ENCODE results near the gene PSG1. TPM values are rescaled to one million over a fixed set of nuclear protein-coding genes. Genes with fewer than 3 reads are reported as not detected.
"Not testable (repeated sequence)": the region's sequence is repeated elsewhere in the genome, so short reads cannot be mapped to it uniquely, and the experiment has no call there.

The PSG1 gene
- total RNA-seq, 1 experiment from 2014 or later, result not detected

DNA sequence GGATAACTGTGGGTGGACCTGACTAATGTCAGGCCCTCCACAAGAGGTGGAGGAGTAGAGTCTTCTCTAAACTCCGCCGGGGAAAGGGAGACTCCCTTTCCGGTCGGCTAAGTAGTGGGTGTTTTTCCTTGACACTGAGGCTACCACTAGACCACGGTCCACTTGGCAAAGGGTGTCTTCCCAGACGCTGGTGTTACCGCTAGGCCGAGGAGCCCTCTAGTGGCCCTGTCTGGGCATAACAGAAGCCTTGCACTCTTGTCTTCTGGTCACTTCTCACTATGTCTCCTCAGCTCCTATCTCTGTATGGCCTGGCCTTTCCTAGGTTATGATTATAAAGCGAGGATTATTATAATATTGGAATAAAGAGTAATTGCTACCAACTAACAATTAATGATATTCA, 43.6 kb upstream of the PSG1 start:
- POLR2A ChIA-PET, H3K4me1 Mint-ChIP-seq: not testable (repeated sequence)
- peak; percentile 75 for DNase-seq (ENCODE audit: low spot score)

GRCh38 chr19:42920971-42921370, 41.5 kb upstream of the PSG1 start:
- H3K4me3 Mint-ChIP-seq; DNase-seq (ENCODE audit: low spot score); CTCF ChIA-PET; ATAC-seq; POLR2A ChIA-PET; H3K4me1 Mint-ChIP-seq; H3K27ac Mint-ChIP-seq; H3K27me3 Mint-ChIP-seq (ENCODE audit: low read depth); H3K36me3 Mint-ChIP-seq: not testable (repeated sequence)
- peaks cover 23% of the 10 kb centered on the region for H3K9me3 Mint-ChIP-seq

More for the DNA sequence above, 43.6 kb upstream of the PSG1 start:
- H3K27ac Mint-ChIP-seq; H3K27me3 Mint-ChIP-seq (ENCODE audit: low read depth); H3K36me3 Mint-ChIP-seq; ATAC-seq; H3K4me3 Mint-ChIP-seq: not testable (repeated sequence)
- peaks cover 23% of the 10 kb centered on the region for H3K9me3 Mint-ChIP-seq
- TF ChIP-seq CTCF (IDR thresholded peaks at IDR 0.05), result peak; percentile 71
- CTCF ChIA-PET, result interaction anchor here (0.8 to 1.1 kb wide), 3 partner anchors 15 to 229 kb away, joined by 3 to 6 read pairs (median 3); no protein-coding TSS in a partner anchor

DNA sequence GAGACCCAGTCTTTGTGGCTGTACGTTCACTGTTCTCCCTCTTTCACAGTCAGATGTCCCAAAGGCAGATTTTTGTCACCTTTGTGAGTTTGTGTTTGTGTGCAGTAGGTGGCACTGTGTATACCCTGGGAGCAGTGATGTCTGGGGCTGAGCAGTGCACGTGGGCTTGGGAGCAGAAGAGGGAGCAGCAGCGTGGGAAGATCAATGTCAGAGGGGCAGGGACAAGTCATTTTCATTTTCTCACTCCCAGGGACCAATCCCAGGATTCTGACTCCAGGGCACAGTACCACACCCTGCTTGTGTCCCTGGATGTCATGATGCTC, 40.2 kb upstream of the PSG1 start:
- H3K36me3 Mint-ChIP-seq, result no peaks in the 10 kb centered on the region
- peaks cover 23% of the 10 kb centered on the region for H3K9me3 Mint-ChIP-seq
- ChIA-PET CTCF (no interaction called here), POLR2A (no interaction called here)
- H3K4me3 Mint-ChIP-seq, result no peak overlapping the region
- ATAC-seq (no peak), DNase-seq (ENCODE audit: low spot score) (no peak)
- peaks cover 8% of the 10 kb centered on the region; the same call in 1 of the 2 replicates for H3K27me3 Mint-ChIP-seq (ENCODE audit: low read depth)
- no peaks in the 10 kb centered on the region for H3K4me1 Mint-ChIP-seq
- no peak overlapping the region for H3K27ac Mint-ChIP-seq
- TF ChIP-seq CTCF (IDR thresholded peaks at IDR 0.05), result peak; percentile 9; the same call in 1 of the 2 replicates
- TF ChIP-seq, protein P1, sequence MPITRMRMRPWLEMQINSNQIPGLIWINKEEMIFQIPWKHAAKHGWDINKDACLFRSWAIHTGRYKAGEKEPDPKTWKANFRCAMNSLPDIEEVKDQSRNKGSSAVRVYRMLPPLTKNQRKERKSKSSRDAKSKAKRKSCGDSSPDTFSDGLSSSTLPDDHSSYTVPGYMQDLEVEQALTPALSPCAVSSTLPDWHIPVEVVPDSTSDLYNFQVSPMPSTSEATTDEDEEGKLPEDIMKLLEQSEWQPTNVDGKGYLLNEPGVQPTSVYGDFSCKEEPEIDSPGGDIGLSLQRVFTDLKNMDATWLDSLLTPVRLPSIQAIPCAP (CRISPR knock-in tag; IDR thresholded peaks at IDR 0.05), result no peak

DNA sequence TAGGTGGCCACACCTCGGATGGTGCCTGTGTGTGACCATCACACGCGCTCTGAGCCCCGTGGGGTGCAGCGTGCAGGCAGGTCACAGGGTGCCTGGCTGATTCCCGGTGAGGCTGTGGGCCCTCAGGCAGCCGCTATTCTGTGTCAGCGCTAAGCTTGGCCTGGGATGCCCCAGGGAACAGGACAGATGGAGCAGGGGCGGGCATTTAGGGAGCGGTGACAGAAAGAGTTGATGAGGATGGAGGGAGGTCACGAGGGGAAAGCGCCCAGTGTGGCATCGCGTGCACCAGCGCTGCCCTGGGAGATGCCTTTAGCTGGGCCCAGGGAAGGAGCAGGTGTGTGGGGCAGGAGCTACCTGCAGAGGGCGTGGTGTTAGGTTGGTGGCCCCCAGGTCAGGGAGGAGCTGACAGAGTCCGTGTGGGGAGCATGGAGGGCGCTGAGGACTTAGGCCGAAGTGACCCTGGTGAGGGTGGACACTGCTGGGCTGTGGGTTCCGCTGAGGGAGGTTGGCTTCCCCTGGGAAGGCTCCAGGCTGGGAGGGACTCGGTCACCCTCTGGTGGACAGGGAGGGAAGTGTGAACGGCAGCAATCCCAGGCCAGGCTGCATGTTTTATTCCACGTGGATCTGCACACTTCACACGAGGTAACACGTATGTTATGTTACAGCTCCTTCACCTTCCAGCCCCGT, 39.7 kb upstream of the PSG1 start:
- CTCF ChIA-PET; H3K4me3 Mint-ChIP-seq; ATAC-seq; H3K27ac Mint-ChIP-seq; H3K4me1 Mint-ChIP-seq; POLR2A ChIA-PET; H3K27me3 Mint-ChIP-seq (ENCODE audit: low read depth); H3K36me3 Mint-ChIP-seq: not testable (repeated sequence)
- TF ChIP-seq CTCF (IDR thresholded peaks at IDR 0.05), result peak; percentile 60; the same call in 1 of the 2 replicates
- DNase-seq (ENCODE audit: low spot score), result peak; percentile 60
- H3K9me3 Mint-ChIP-seq, result peaks cover 23% of the 10 kb centered on the region

DNA sequence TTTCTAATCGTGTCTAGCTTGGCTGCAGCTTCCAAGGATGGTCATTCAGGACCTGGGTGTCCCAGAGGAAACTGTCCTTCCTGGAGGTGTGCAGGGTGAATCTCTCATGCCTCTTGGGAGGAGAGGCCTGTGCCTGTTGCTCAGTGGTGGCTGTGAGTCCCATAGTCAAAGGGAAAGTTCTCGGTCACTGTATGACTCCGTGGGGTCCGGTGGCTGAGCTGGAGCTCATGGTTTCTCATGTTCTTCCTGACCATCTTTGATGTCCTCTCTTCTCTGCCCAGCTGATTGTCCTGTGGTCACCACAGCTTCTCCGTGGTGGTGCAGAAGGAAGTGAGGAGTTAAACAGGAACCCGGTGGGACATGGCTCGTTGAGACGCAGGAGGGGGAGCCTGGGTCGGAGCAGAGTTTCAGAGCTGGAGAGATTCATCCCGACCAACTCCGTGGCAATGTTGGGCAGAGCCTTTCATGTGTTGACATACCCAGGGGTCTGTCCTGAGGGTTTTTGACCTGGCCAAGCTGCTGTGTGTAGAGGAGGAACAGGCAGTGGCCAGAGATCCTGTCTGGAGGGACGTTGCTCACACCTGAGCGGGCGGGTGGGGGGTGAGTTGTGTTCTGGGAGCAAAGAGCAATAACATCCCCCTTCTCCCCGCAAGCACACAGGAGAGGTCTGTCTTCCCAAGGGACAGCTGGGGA, 39.0 kb upstream of the PSG1 start:
- peaks cover 23% of the 10 kb centered on the region for H3K9me3 Mint-ChIP-seq
- ATAC-seq; H3K27ac Mint-ChIP-seq; CTCF ChIA-PET; H3K4me1 Mint-ChIP-seq; H3K36me3 Mint-ChIP-seq; H3K27me3 Mint-ChIP-seq (ENCODE audit: low read depth); POLR2A ChIA-PET; DNase-seq (ENCODE audit: low spot score); H3K4me3 Mint-ChIP-seq: not testable (repeated sequence)

- DNase-seq (ENCODE audit: low spot score); H3K36me3 Mint-ChIP-seq; ATAC-seq; H3K4me1 Mint-ChIP-seq; CTCF ChIA-PET; H3K27me3 Mint-ChIP-seq (ENCODE audit: low read depth); H3K4me3 Mint-ChIP-seq; H3K27ac Mint-ChIP-seq: not testable (repeated sequence)
- H3K9me3 Mint-ChIP-seq, result peaks cover 23% of the 10 kb centered on the region
- POLR2A ChIA-PET, result interaction anchor here (0.7 kb wide), 1 partner anchor 98 kb away, joined by 5 read pairs; no protein-coding TSS in a partner anchor
Observed at GRCh38 chr19:42917634-42918033, 38.1 kb upstream of the PSG1 start, which contains the start of gene PSG6. Gene PSG6 (minus strand): TSS chr19:42917894. CDS start chr19:42917792, 102 bp downstream.

DNA sequence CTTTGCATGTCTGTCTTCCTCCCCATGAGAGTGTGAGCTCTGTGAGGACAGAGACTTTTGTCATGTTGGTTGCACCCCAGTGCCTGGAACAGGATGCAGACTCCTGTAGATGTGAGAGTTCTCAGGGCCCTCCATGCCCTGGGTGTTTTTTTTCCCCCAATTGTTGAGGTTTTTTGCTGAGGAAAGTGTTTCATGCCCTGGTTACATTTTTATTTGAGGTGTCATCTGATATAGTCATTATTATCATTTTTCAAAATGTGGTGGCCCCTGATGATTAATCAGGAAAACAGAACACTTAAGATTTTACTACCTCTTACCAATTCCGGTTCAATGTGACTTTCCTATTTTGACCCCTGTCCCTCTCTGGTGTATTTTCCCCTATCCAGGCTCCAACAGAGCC, 37.4 kb upstream of the PSG1 start:
- POLR2A ChIA-PET, result interaction anchor here (0.7 kb wide), 1 partner anchor 98 kb away, joined by 5 read pairs; no protein-coding TSS in a partner anchor
- H3K4me3 Mint-ChIP-seq; DNase-seq (ENCODE audit: low spot score); CTCF ChIA-PET; H3K36me3 Mint-ChIP-seq; H3K27me3 Mint-ChIP-seq (ENCODE audit: low read depth); ATAC-seq; H3K4me1 Mint-ChIP-seq; H3K27ac Mint-ChIP-seq: not testable (repeated sequence)
- peaks cover 22% of the 10 kb centered on the region for H3K9me3 Mint-ChIP-seq

GRCh38 chr19:42913516-42913915, 34.0 kb upstream of the PSG1 start:
- H3K4me1 Mint-ChIP-seq; DNase-seq (ENCODE audit: low spot score); POLR2A ChIA-PET; H3K27ac Mint-ChIP-seq; H3K27me3 Mint-ChIP-seq (ENCODE audit: low read depth); ATAC-seq; H3K4me3 Mint-ChIP-seq; H3K36me3 Mint-ChIP-seq: not testable (repeated sequence)
- peaks cover 28% of the 10 kb centered on the region for H3K9me3 Mint-ChIP-seq
- CTCF ChIA-PET, result interaction anchor here (0.7 kb wide), 1 partner anchor 28 kb away, joined by 3 read pairs; no protein-coding TSS in a partner anchor

- H3K36me3 Mint-ChIP-seq; H3K27me3 Mint-ChIP-seq (ENCODE audit: low read depth); ATAC-seq; POLR2A ChIA-PET; H3K4me3 Mint-ChIP-seq; DNase-seq (ENCODE audit: low spot score); H3K4me1 Mint-ChIP-seq; H3K27ac Mint-ChIP-seq: not testable (repeated sequence)
- CTCF ChIA-PET, result interaction anchor here (0.7 kb wide), 1 partner anchor 28 kb away, joined by 3 read pairs; no protein-coding TSS in a partner anchor
- peaks cover 28% of the 10 kb centered on the region for H3K9me3 Mint-ChIP-seq
Observed at GRCh38 chr19:42912941-42913340, 33.4 kb upstream of the PSG1 start.
